ENCODE measurements around the gene HDLBP.

HDLBP gene

DNA sequence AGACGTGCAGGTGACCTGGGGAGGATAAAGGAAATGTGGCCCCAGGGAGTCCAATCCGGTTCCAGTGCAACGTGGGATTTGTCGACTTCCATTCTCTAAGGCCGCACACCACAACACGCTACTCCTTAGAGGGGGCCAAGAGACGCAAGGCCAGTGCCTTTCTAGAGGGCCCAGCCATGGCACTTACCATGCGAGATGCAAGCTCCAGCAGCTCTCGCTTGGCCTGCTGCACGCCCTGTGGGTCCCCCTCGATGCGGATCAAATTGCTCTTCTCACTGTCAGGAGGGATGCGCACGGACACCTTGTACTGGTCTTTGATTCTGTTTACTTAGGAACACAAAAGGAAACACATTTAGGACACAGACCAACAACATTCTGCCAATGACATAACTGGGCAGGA is 65.8 kb downstream of the HDLBP start:
- DNase-seq: no peak

DNA sequence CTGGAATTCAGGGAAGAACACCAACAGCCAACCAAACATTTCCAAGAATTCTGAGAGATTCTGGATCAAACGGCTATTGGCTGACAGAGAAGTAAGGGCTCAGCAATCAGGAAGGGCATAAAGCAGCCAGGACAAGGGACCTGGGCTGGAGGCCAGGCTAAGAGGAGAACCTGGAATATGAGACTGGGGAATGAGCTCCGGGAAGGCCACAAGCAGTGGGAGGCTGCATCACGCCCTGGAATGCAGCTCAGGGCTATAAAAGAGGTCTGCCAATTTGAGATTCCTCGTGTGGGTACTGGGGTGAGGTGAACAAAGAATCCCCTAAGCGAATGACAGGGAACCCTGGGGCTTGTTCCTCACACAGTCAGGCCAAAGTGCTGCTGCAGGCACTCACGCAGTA is 66.6 kb downstream of the HDLBP start:
- DNase-seq: no peak

DNA sequence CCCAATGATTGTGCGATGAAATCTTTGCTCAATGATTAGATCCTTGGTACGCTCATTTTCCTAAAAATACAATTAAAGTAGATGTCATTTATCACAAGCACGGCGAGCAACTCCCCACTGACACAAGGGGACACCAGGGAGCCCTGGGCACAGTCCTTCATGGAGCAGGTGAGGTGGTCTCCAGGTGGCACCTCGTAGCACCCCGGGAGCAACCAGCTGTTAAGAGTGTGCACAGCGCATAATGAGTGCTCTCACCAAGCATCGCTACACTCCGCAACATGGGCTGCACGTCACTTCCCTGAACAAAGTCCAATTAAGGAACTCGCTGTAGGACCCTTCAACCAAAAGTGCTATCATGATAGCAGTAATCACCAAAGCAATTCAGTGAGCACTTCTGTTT is 67.2 kb downstream of the HDLBP start:
- no peak for DNase-seq

DNA sequence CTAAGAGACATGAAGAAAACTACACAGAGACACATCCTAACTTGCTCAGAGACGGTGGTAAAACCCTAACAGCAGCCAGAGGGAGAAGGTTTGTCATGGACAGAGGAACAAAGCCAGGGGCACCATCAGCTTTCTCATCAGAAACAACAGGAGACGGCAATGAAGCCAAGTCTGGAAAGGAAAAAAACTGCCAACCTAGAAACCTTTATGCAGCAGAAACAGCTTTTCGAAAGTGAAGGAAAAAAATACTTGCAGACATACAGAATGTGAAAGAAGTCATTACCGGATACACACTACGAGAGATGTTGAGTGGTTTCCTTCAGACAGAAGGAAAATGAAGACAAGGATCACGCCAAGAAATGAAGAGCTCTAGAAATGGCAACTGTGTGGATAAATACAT is 71.1 kb downstream of the HDLBP start:
- DNase-seq: no peak

DNA sequence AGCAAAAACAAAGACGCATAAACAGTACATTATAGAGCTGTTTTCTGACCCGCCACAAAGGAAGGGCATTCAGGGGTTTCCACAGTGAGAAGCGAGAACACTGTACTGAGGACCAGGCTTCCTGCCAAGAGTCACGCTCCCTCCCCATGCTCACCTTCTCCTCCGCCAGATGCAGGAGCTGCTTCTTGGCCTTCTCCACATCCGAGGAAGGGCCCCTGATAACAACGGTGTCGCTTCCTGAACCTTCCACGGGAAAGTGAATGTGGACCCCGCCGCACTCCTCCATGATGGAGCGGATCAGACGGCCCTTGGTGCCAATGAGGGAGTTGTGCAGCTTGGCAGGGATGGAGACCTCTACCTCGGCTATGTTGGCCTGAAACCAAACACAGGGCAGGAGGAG is 73.2 kb downstream of the HDLBP start:
- DNase-seq: no peak

GRCh38 chr2:241241669-241242068 is 73.8 kb downstream of the HDLBP start:
- no peak for DNase-seq

GRCh38 chr2:241240320-241241004 is 75.0 kb downstream of the HDLBP start:
- DNase-seq: no peak

GRCh38 chr2:241239552-241240202 is 75.8 kb downstream of the HDLBP start:
- no peak for DNase-seq

- no peak for DNase-seq
Measured at GRCh38 chr2:241238693-241239198, 76.7 kb downstream of the HDLBP start.

DNA sequence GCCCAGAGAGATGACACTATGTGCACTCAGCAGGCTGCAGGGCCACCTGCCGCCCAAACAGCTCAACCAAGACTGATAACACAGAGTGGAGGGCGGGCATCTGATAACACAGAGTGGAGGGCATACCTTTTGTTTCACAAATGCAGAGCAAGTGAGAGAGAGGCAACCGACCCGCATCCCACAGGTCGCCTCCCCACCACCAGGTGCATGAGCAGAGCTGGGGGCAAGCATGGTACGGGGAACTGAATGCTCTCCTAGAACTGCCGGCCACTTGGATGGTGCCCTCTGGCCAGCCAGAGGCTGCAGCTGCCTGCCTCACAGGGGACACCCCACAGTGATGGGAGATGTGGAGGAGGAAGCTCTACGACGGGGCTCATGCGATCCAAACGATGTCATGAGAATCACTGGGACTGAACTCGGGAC is 77.5 kb downstream of the HDLBP start:
- DNase-seq: no peak

DNA sequence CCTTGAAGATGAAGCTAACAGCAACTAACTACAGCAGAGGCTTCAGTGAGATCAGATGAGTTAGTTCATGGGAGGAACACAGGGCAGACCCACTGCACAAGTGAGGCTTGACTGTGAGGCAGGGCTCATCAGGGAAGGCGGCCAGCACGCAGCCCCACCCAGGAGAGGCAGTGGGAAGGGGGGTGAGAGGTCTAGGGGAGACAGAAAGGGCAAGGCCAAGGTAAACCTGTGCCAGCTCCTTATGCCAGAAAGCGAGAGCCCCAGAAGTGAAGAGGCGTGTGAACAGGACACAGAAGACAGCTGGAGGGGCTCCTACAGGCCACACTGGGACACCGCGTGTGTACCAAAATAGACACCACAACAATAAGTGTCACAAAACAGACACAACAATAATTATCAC is 78.4 kb downstream of the HDLBP start:
- no peak for DNase-seq

DNA sequence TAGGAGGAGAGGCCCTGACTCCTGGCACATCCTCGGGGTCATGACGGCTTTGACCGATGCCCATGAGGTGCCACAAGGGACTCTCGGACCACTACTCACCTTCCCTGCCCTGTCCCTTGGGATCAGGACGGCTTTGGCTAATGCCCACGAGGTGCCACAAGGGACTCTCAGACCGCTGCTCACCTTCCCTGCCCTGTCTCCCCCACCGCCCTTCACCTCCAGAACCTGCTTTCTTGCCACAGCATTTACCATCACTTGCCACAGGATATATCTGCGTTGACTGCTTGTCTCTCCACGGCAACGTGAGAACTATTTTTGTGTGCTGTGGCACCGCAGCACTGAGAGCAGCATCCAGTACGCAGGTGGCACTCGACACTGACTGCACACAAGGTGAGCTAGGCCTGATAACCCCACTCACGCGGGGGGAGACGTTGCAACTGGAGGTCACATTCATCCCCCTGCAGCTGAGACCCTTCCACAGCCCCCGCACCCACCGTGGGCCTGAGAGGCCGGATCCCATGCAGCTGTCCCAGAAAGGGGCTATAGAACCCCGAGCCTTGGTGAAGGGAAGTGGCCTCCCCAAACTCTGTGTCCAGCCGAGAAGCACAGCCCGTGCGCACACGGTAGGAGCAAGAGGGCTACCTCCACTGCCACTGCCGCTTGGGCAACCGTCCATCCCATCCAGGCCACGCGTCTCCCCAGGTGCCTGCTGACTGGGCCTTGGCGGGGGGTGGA is 79.4 kb downstream of the HDLBP start:
- no peak for DNase-seq

- no peak for DNase-seq
Measured at GRCh38 chr2:241234962-241235740, 80.3 kb downstream of the HDLBP start.

GRCh38 chr2:241234066-241234790 is 81.2 kb downstream of the HDLBP start:
- DNase-seq: no peak

GRCh38 chr2:241232736-241233575 is 82.5 kb downstream of the HDLBP start:
- no peak for DNase-seq

DNA sequence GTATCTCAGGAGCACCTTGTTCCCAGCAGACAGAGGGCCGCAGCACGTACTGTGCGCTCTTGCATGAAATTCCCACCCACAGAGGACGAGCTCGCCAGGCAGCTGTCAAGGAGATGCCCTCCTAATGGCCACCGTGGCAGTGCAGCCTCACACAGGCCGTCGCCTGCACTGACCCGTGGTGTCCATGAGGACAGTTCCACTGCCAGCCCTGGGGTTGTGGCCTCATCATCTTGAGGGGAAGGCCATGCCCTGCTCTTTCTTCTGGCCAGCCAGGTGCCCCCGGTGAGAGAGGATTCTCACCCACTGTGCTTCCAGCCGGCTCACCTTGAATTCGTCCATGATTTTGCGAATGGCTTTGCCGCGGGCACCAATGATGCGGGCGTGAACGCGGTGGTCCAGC is 85.0 kb downstream of the HDLBP start:
- DNase-seq: no peak

DNA sequence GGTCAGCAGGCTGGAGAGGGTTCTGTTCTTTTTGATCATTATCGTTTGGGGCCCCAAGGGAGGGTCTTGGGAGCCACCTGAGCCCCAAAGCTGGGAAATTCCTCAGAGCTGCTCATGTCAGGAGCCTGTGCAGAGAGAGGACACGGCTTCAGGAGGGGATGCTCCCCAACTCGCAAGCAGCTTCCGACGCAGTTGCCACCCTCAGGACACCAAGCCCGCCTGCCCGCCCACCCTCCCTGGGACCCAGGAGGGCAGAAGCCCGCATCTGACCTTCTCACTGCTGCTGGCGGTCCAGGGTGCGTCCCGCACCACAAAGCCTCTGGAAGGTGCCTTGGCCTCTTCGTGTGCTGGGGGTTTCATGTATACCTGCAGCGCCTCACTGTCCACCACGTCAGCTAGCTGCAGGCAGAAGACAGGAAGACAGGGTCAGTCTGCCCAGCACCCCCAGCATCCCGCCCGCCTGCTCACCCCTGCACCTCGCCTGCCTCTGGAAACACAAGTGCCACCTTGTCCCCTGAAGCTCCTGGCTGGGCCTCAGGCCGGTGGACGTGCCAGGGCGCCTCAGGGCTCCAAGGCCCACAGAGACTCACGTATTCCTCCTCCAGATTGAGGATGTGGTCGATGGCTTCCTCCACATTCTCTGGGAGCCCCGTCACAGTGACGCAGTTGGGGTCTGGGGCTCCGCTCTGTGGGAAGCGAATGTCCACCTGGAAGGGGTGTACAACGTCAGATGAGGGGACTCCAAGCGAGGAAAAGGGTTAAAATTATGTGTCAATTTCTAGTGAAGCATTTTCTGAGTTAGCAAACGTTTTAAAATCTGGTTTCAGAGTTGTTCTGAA is 85.7 kb downstream of the HDLBP start:
- DNase-seq: no peak

DNA sequence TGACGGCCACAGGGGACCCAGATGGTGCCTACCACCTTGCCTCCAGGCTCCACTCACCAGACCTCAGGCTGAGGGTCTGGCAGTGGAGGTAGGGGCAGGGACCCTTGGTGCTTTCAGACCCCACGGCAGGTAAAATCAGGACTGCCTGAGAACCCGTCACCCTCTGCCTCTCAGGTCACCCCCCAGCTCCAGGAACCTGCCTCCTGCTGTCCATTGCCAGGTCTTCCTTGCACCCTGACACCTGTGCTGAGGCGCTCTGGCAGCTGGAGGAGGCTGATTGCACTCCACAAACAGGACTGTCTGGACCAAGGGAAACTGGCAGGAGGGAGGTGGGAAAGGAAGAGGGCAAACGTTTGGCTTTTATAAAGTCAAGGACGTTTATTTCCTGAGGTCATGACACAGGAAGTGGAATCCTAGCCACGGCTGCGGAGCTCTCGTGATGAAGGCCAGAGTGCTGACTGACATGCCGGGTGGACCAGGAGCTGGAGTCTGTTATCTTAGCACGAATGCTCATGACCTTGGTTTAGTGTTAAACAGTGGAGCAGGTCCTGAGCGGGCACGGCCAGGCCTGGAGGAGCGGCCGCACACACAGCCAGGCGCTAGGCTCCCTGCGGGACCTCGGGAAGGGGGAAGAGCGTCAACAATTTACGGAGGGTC is 86.5 kb downstream of the HDLBP start:
- no peak for DNase-seq

DNA sequence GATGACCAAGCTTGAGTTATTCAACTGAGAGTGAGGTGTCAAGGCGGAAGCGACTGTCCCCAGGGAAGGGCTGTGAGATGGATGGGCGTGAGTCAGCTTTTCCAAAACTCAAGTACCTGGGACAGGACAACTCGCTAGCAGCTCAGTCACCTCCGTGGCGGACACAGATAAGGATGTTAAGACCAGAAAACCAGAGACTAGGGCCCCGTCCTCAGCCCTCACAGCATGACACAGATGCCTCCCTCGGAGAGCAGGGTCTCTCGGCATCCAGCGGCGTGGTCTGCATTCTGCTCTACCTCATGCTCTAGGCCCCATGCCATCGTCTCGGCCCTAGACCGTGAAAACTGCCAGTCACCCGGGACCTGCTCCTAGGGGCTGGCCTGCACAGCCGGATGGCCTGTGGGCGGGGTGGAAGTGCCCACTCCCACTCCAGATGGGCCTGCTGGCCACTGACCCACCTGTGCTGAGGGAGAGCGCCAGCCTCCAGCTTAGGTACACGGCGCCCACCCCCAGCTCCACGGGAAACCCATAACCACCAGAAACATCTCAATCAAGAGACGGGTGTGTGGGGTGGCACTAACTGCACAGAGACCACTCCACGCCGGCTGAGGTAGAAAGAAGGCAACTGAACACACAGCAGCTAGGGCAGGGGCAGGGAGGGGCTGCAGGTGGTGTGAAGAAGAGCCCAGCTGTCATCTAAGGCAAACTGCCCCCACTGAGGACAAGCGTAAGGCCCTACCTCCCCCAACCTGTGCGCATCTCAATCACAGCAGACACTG is 87.2 kb downstream of the HDLBP start:
- DNase-seq: no peak
